Right cardiac atrium (tissue), 5 donors: ENCODE measurements around the gene MMP15. TPM values are rescaled to one million over a fixed set of nuclear protein-coding genes. Genes with fewer than 3 reads are reported as not detected.

ENCODE experiments used
- ATAC-seq, 2 donors: fragments of 200-7000 bp; cut with Tn5 transposase; one replicate each; pipeline versions ENCODE4 v1.8.0 to v1.9.1; 2020; ENCODE audit warnings: moderate library complexity in 2 of 2, mild to moderate bottlenecking in 1 of 2
- DNase-seq, 3 donors: peaks; one replicate each; pipeline ENCODE4 v3.0.0-alpha.2; 2020
- H3K27ac ChIP-seq: one replicate; pipeline ENCODE4 v1.5.1; 2013; ENCODE audit warnings: mild to moderate bottlenecking, low read length, control low read depth, moderate library complexity
- H3K27me3 ChIP-seq: one replicate; pipeline ENCODE4 v1.6.1; 2013; ENCODE audit not compliant: control insufficient read depth, insufficient read depth
- H3K4me1 ChIP-seq: one replicate; pipeline ENCODE4 v1.6.1; 2013; ENCODE audit warnings: low read length; ENCODE audit not compliant: control insufficient read depth, insufficient read depth
- H3K4me3 ChIP-seq: one replicate; pipeline ENCODE4 v1.5.1; 2013; ENCODE audit warnings: low read length, control low read depth
- H3K9me3 ChIP-seq: one replicate; pipeline ENCODE4 v1.6.1; 2013; ENCODE audit warnings: low read length; ENCODE audit not compliant: control insufficient read depth
- WGBS: extraction: QIAGEN DNeasy Blood & Tissue Kit; methylation state at CpG from one replicate; pipeline ENCODE4 v1.1.7; 2013; 5-methylcytosine and 5-hydroxymethylcytosine counted together
- intact Hi-C, 4 donors: fragments of 100-400 bp; cut with DNase I; formaldehyde crosslinking; loops; one replicate each; pipeline versions ENCODE4 v1.11.0 to v1.14.0; 2022 to 2023
- polyA plus RNA-seq: library from polyadenylated mRNA; stranded (reverse); fragments of 200-250 nt; gene quantifications from one replicate; pipeline ENCODE4 v1.2.3, GENCODE V29; 2013
- total RNA-seq, 4 donors: library from RNA; stranded (reverse); fragmentation: NEBNext Ultra II Directional; extraction: Animal tissue kit (Norgen Biotek cat#: 25700); gene quantifications; one replicate each; pipeline ENCODE4 v1.2.1, GENCODE V29; 2021
- donor health status: healthy with polysubstance abuse.
- donor health status: DM: no; HTN: yes; CAD: no.
- donor health status: DM: no; HTN: no; CAD: no.
- donor health status: DM: no; HTN: yes; CAD: no; lungs with severe emphysema.
- donor health status: DM: yes; HTN: yes; CAD: no.

MMP15 gene
- total and polyA plus RNA-seq, 5 donors, result 41.2 to 72.6 (median 61.0) TPM

GRCh38 chr16:58027916-58028455, 2.4 kb downstream of the MMP15 start:
- no peaks in the 10 kb centered on the region for H3K9me3 ChIP-seq
- peak overlapping the region; percentile 88 for H3K27ac ChIP-seq
- 66% methylated on average over 8 of the region's 8 CpGs for WGBS
- intact Hi-C loops, result loop anchor here in 1 of 4 donors (10.0 kb wide), 1 partner anchor 167 kb away; the partner anchor contains the start of gene CSNK2A2
- H3K4me1 ChIP-seq, result peaks cover 27% of the 10 kb centered on the region
- DNase-seq, result no peak
- ATAC-seq, result no peak
- no peaks in the 10 kb centered on the region for H3K27me3 ChIP-seq
- no peak overlapping the region for H3K4me3 ChIP-seq

GRCh38 chr16:58028541-58029070, 3.1 kb downstream of the MMP15 start:
- no peak for ATAC-seq
- peaks cover 29% of the 10 kb centered on the region for H3K4me1 ChIP-seq
- intact Hi-C loops, result loop anchor here in 1 of 4 donors (10.0 kb wide), 1 partner anchor 166 kb away; the partner anchor contains the start of gene CSNK2A2
- WGBS, result 40% methylated on average over 6 of the region's 6 CpGs
- H3K4me3 ChIP-seq, result no peak overlapping the region
- no peaks in the 10 kb centered on the region for H3K9me3 ChIP-seq
- H3K27ac ChIP-seq, result peak overlapping the region; percentile 25
- H3K27me3 ChIP-seq, result no peaks in the 10 kb centered on the region
- no peak for DNase-seq

DNA sequence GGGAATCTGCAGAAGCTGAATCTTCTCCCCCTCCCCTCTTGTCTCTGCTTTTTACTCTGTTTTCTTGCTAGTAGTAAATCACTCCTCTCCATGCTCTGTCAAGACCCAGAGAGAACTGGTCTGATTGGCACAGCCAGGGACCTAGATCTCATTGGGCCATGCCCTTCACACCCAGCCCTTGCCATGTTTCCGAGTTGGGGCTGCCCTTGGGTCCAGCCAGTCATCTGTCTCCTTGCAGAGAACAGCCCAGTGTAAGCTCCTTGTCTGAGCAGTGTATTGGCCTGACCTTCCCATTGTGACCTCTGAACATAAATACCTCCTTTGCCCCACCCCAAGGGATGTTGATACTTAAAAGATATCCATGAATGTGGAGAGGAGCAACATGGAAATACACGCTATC, 3.9 kb downstream of the MMP15 start:
- DNase-seq (peak in 1 of 3 donors; percentile 28), ATAC-seq (no peak)
- no peaks in the 10 kb centered on the region for H3K9me3 ChIP-seq
- H3K27ac ChIP-seq, result peak overlapping the region; percentile 48
- WGBS, result 74% methylated on average over 2 of the region's 2 CpGs
- intact Hi-C loops, result loop anchor here in 1 of 4 donors (10.0 kb wide), 1 partner anchor 165 kb away; the partner anchor contains the start of gene CSNK2A2
- H3K27me3 ChIP-seq, result no peaks in the 10 kb centered on the region
- H3K4me1 ChIP-seq, result peaks cover 29% of the 10 kb centered on the region
- no peak overlapping the region for H3K4me3 ChIP-seq

DNA sequence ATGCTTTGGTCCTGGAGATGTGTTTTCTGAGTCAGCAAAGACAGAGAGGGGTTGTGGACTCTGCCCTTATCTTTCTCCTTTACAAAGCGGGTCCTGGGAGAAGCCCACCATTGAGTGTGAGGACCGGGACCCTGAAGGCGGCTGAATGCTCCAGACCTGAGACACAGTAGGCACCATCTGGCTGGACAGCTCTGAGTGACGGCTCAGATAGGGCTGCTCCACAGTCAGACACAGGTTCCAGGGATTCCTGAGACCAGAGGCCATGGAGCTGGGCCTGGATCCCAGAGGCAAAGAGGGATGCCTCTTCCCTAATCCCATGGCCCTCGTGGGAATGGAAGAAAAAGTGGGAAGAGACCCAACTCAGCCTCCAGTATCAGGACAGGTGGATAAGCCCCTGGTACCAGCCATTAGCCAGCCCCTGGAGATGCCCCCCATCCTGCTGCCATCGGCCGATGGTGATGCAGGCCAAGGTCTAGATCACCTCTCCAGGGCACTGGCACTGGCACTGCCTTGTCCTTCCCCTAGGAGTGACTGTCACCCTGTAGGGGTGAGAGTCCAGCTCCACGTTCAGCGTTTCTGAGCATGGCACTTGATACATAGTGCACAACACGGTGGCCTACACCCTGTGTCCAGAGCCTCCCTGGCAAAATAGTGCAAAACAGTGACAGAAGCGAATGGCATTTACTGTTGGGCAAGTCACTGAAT, 4.7 kb downstream of the MMP15 start:
- peak in 1 of 3 donors; percentile 21 for DNase-seq
- no peak for ATAC-seq
- WGBS, result 59% methylated on average over 11 of the region's 11 CpGs
- Histone ChIP-seq H3K27me3 (no peaks in the 10 kb centered on the region), H3K4me1 (peaks cover 32% of the 10 kb centered on the region), H3K4me3 (no peak overlapping the region), H3K9me3 (no peaks in the 10 kb centered on the region), H3K27ac (peak overlapping the region; percentile 48)
- intact Hi-C loops, result loop anchor here in 1 of 4 donors (5.0 kb wide), 1 partner anchor 82 kb away; no protein-coding TSS in a partner anchor

DNA sequence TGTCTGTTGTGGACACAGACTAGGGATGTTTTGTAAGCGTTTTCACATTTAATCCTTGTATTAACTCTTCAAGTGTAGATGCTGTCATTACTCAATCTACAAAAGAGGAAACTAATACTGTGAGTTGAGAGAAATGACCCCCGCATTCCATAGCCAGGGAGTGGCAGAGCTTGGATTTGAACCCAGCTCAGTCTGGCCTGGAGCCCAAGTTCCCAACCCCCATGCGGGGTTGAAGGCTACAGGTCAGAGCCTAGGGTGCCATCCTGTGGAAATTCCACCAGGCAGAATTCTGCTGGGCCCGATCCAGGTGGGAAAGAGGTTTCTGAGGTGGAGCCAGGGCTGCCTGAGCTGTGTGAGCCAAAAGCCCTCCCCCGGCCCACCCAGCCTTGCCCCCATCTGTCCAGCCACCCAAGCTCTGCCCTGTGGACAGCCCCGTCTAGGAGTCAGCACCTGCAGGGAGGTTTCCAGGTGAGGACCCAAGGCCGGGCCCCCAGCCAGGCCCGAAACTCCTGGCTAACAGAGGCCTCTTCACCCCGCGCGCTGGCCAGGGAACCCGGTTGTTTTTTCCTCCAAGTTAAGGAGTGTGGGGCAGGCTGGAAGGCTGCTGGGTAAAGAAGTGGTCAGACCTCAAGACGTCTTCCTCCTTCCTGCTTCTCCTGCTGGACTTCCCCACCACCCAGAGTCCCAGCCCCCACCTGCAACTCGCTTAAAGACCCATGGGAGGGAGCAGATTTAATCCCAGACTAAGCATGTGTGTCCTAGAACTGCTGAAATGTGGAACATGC, 5.7 kb downstream of the MMP15 start:
- ATAC-seq, result no peak
- intact Hi-C loops, result loop anchor here in 1 of 4 donors (5.0 kb wide), 1 partner anchor 81 kb away; no protein-coding TSS in a partner anchor
- H3K27me3 ChIP-seq, result no peaks in the 10 kb centered on the region
- no peak for DNase-seq
- H3K9me3 ChIP-seq, result no peaks in the 10 kb centered on the region
- peaks cover 40% of the 10 kb centered on the region for H3K4me1 ChIP-seq
- 41% methylated on average over 14 of the region's 14 CpGs for WGBS
- peak overlapping the region; percentile 38 for H3K27ac ChIP-seq
- no peak overlapping the region for H3K4me3 ChIP-seq

DNA sequence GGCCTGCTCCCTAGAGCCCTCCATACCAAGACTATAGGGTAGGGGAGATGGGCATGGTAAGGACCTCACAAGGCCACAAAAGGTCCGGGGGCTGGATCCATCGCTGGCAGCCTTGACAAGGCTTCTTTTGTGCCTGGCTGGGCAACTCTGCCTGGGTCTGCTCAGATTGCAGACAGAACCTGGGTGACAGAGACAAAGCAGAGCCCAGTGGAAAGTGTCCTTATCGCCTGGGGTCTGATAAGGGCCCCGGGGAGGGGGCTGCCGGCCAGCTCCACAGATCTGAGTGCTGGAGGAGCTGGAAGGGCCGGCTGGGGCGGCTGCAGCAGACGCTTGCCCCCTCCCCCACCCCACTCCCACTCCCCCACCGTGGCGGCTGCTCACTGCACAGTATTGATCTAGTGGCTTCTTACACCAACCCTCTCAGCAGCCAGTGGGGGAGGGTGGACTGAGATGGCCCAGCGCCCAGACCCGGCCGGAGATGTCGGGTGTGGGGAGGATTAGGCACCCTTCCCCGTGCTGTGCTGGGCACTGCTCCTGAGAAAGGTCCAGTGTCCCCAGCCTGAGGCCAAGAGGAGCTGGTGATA, 7.2 kb downstream of the MMP15 start:
- Histone ChIP-seq H3K4me3 (no peak overlapping the region), H3K9me3 (no peaks in the 10 kb centered on the region), H3K4me1 (peaks cover 41% of the 10 kb centered on the region), H3K27me3 (no peaks in the 10 kb centered on the region), H3K27ac (peak overlapping the region; percentile 58)
- intact Hi-C loops, result loop anchor here in 1 of 4 donors (5.0 kb wide), 1 partner anchor 79 kb away; no protein-coding TSS in a partner anchor
- ATAC-seq, result peak; percentile 73 to 75
- DNase-seq, result peak; percentile 60 to 92 (median 87)
- 15% methylated on average over 15 of the region's 15 CpGs for WGBS

DNA sequence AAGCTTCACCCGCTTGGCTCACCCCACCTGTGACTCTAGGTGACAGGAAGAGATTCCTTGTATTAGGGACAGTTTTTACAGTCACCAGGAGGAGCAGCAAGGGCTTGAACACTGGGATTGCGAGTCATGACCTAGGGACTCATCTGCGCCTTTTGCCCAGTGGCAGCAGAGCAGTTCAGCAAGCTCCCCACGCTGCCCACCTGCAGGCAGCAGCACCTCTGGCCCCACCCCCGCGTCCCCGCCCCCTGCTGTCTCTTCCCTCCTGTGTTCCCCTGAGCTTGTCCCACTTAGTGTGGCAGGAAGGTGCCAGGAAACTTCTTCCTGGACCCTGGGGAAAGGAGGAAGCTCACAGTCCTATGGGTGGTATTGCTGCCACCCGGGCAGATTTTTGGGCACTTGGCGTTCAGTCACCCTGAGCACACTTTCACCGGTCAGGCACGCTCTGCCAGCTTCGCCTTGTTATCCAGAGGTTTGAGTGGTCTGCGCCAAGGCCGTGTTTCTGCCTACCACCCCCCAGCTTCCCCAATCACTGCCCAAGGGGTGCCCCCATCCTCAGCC, 8.7 kb downstream of the MMP15 start:
- H3K9me3 ChIP-seq, result no peaks in the 10 kb centered on the region
- 69% methylated on average over 14 of the region's 14 CpGs for whole genome bisulfite sequencing
- H3K27ac ChIP-seq, result peak overlapping the region; percentile 9
- no peak for DNase-seq
- H3K4me1 ChIP-seq, result peaks cover 33% of the 10 kb centered on the region
- no peak for ATAC-seq
- intact Hi-C loops, result loop anchor here in 1 of 4 donors (5.0 kb wide), 1 partner anchor 78 kb away; no protein-coding TSS in a partner anchor
- H3K4me3 ChIP-seq, result no peak overlapping the region
- H3K27me3 ChIP-seq, result no peaks in the 10 kb centered on the region

DNA sequence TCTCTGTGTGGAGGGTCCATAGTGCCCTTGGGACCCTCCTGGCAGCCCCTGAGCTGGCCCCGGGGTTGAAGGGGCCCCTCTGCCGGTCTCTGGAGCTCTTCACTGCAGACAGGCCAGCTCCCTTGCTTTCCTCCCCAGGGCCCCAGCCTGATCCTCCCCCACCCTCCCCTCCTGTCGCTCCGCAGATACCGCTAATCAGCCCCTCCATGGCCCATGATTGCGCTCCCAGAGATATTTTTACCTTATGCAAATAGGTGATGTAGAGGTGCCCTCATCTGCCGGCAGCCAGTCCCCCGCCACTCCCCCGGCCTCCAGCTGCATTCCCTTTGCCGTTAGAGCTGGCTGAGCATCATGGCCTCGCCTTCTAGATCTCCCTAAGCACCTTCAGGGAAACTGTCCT, 9.2 kb downstream of the MMP15 start:
- H3K4me1 ChIP-seq, result peaks cover 29% of the 10 kb centered on the region
- intact Hi-C loops, result loop anchor here in 1 of 4 donors (5.0 kb wide), 1 partner anchor 78 kb away; no protein-coding TSS in a partner anchor

GRCh38 chr16:58035356-58036170, 10.0 kb downstream of the MMP15 start:
- 64% methylated on average over 14 of the region's 14 CpGs for WGBS
- ATAC-seq (no peak), DNase-seq (peak in 1 of 3 donors; percentile 73)
- Histone ChIP-seq H3K9me3 (no peaks in the 10 kb centered on the region), H3K4me3 (no peak overlapping the region), H3K27ac (no peak overlapping the region), H3K4me1 (peaks cover 22% of the 10 kb centered on the region), H3K27me3 (no peaks in the 10 kb centered on the region)
- intact Hi-C loops, result no loop called here

More for the DNA sequence above, 9.2 kb downstream of the MMP15 start:
- DNase-seq (no peak), ATAC-seq (peak in 1 of 2 donors; percentile 1)
- no peaks in the 10 kb centered on the region for H3K9me3 ChIP-seq
- H3K27me3 ChIP-seq, result no peaks in the 10 kb centered on the region
- WGBS, result 55% methylated on average over 11 of the region's 11 CpGs
- no peak overlapping the region for H3K4me3 ChIP-seq
- H3K27ac ChIP-seq, result peak overlapping the region; percentile 2
